ENCODE measurements around the gene RFC3. TPM values are rescaled to one million over a fixed set of nuclear protein-coding genes. Genes with fewer than 3 reads are reported as not detected.
"Not testable (repeated sequence)": the region's sequence is repeated elsewhere in the genome, so short reads cannot be mapped to it uniquely, and the experiment has no call there.

The RFC3 gene
- total RNA-seq, 1 donor from 2014 or later, result 45.1 TPM

DNA sequence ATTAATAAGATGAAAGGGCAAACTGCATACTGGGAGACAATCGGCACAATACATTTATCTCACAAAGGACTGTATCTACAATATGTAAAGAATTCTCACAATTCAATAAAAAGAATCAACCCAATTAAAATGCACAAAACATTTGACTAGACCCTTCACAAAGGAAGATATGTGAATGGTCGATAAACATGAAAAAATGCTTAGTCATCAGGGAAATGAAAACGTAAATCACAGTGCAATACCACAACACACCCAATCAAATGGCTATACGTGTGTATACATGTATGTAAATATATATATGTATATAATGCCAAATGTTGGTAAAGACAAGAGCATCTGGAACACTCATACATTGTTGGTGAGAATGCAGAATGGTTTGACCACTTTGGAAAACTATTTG, 21.9 kb upstream of the RFC3 start:
- no peak for DNase-seq (ENCODE audit: low read depth)
- no peak for TF ChIP-seq CTCF (conservative IDR thresholded peaks at IDR 0.05; ENCODE audit: low read depth, low read length)
- no peak overlapping the region for H3K4me3 ChIP-seq (ENCODE audit: low read depth, low read length)

DNA sequence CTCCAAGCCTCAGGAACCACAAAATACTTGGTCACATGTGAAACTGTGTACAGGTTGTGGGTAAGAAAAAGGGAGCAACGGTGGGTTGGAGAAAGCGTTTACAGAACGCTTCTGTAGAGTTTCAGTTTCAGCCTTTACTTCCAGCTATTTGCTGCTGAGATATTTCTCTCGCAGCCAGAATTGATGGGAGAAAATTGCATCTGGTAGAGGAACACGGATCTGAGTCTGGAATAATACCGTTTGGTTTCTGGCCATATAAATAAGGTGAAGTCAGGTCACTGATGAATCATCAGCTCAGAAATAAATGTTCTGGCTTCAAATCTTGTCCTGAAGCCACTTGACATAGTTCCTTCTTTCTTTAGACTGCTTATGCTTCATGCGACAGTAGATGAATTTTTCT, 20.3 kb upstream of the RFC3 start:
- no peak for TF ChIP-seq CTCF (conservative IDR thresholded peaks at IDR 0.05; ENCODE audit: low read depth, low read length)
- H3K4me3 ChIP-seq (ENCODE audit: low read depth, low read length), result no peak overlapping the region
- no peak for DNase-seq (ENCODE audit: low read depth)

GRCh38 chr13:33798023-33798422, 19.9 kb upstream of the RFC3 start:
- TF ChIP-seq CTCF (conservative IDR thresholded peaks at IDR 0.05; ENCODE audit: low read depth, low read length), result no peak
- H3K4me3 ChIP-seq (ENCODE audit: low read depth, low read length), result no peak overlapping the region
- no peak for DNase-seq (ENCODE audit: low read depth)

GRCh38 chr13:33799950-33800592, 17.9 kb upstream of the RFC3 start:
- H3K4me3 ChIP-seq (ENCODE audit: low read depth, low read length), result no peak overlapping the region
- peak; percentile 57 for TF ChIP-seq CTCF (conservative IDR thresholded peaks at IDR 0.05; ENCODE audit: low read depth, low read length)
- DNase-seq (ENCODE audit: low read depth), result peak; percentile 3

- TF ChIP-seq CTCF (conservative IDR thresholded peaks at IDR 0.05; ENCODE audit: low read depth, low read length), result no peak
- no peak for DNase-seq (ENCODE audit: low read depth)
- no peak overlapping the region for H3K4me3 ChIP-seq (ENCODE audit: low read depth, low read length)
Observed at GRCh38 chr13:33800646-33801186, 17.2 kb upstream of the RFC3 start.

DNA sequence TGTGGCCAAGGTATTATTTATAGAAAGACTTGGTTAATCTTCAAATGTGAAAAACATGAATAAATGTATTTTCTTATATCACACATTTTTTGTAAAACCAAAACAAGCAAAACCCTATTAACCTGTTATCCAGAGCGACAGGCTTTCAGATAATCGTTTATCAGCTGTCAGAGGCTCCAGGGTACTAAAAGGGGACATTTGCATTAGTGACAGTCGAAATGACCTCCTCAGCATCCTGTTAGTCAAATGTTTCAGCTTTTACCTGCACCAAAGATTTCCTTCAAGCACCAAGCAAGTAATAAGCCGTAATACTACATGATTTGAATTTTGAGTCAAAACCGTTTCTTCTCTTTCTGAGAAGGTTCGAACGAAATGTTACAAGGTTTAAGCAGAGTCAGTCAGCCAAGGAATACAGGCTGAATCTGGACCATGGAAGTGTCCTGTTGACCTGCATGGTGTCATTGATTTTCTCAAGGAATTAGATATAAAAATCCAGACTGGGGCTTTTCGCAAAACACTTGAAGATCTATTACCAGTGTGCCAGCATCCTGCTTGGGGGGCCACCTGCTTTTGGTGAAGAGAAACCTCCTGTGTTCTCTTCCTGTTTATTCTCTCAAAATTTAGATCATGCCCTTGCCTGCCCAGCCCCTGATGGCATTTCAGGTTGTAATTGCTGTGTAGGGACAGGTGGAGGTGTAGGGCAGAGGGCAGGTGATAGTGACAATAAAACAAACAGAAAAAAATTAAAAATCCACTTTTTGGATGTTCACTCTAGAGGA, 11.3 kb upstream of the RFC3 start:
- no peak for TF ChIP-seq CTCF (conservative IDR thresholded peaks at IDR 0.05; ENCODE audit: low read depth, low read length)

GRCh38 chr13:33812829-33813228, 5.1 kb upstream of the RFC3 start:
- DNase-seq (ENCODE audit: low read depth); H3K4me3 ChIP-seq (ENCODE audit: low read depth, low read length): not testable (repeated sequence)

More for the DNA sequence above, 11.3 kb upstream of the RFC3 start:
- DNase-seq (ENCODE audit: low read depth), result no peak
- H3K4me3 ChIP-seq (ENCODE audit: low read depth, low read length), result no peak overlapping the region
